Measurements from ENCODE around the gene CYCS. TPM values are rescaled to one million over a fixed set of nuclear protein-coding genes. Genes with fewer than 3 reads are reported as not detected.

The CYCS gene
- 48.8 and 51.3 TPM in 2 replicates for total RNA-seq
- total RNA-seq (2013), result 73.8 TPM
- polyA plus RNA-seq, result 46.7 and 67.5 TPM in 2 replicates
- polyA minus RNA-seq, result 34.2 and 53.8 TPM in 2 replicates

DNA sequence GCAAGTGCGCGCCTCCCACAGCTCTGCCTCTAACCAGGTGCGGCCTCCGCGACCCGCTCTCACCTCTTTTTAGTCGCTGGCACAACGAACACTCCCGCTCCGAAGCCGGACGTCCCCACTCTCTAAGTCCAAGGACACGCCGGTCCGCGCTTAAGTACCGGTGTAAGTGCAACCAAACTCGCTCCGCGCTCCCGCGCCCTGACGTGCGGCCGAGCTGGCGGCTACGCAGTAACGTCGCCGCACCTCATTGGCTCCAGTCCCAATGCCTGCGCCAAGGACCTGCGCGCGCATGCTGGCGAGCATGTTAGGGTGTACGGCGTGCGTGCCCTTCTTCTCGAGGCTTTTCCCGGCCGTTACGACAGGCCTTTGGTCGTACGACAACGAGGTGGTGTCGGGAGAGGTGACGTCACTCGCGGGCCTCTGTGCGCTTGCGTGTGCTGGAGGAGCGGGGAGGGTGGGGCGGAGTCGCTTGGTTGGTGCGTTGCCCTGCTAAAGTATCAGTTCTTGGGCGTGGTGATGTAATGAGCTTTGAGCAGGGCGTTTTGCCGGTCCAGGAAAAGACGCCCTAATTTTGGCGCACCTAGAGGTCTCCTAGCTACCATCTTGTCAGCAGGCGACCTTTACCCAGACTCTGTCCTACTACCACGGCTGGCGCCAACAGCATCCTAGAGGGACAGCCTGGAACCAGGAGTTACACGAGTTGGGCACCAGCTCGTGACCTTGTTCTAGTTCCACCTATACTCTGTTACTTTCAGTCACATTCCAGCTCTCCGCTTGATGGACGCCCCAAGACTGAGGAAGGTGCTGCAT lies at the start of gene CYCS:
Gene CYCS, minus strand, starts transcription at position 124 of the 810 bp plus-strand sequence. CDS start 1,141 bp downstream, outside the sequence.
- intact Hi-C loops (cut with micrococcal nuclease), result loop anchor here (1.0 to 10.0 kb wide), 8 partner anchors 8 to 1594 kb away; partner anchors contain the start of genes OSBPL3 and TRA2A
- peak within 1 kb of the TSS; percentile 57 to 94 (median 86) for H3K4me3 ChIP-seq (ENCODE audit: control extremely low read depth in 1 of 5, extremely low read depth in 1 of 5, insufficient read depth in 1 of 5, low read depth in 2 of 5, low read length in 4 of 5)

More for the DNA sequence above, at the start of gene CYCS:
- Histone ChIP-seq H3K79me2 (ENCODE audit: control insufficient read depth, insufficient read depth, low read length) (peaks cover 11% of the 10 kb centered on the region), H3K4me2 (replicated peaks; ENCODE audit: low read depth, low read length, poor library complexity, severe bottlenecking) (peak within 1 kb of the TSS; percentile 95), H3K4me1 (ENCODE audit: control insufficient read depth in 2 of 2, insufficient read depth in 2 of 2, low read length in 2 of 2) (peaks cover 13 to 15% of the 10 kb centered on the region in 2 donors), H2AFZ (ENCODE audit: insufficient read depth, low read depth, low read length, poor library complexity, severe bottlenecking) (peak within 1 kb of the TSS; percentile 90), H3K27me3 (replicated peaks in 1 of 4; ENCODE audit: control extremely low read depth in 1 of 4, control insufficient read depth in 3 of 4, insufficient read depth in 4 of 4, low read length in 3 of 4) (no peaks in the 10 kb centered on the region), H3K27ac (ENCODE audit: low read length in 2 of 2) (peak within 1 kb of the TSS; percentile 96 to 99), H3K9me3 (ENCODE audit: control extremely low read depth in 1 of 3, control insufficient read depth in 2 of 3, insufficient read depth in 1 of 3, low read length in 2 of 3) (no peaks in the 10 kb centered on the region), H3K36me3 (replicated peaks in 1 of 2; ENCODE audit: control extremely low read depth in 1 of 2, control insufficient read depth in 1 of 2, extremely low read depth in 1 of 2, insufficient read depth in 2 of 2, low read length in 1 of 2) (peaks cover 0 to 29% of the 10 kb centered on the region in 2 experiments), H3K9ac (ENCODE audit: low read length) (peak within 1 kb of the TSS; percentile 98), H4K20me1 (ENCODE audit: control insufficient read depth, insufficient read depth, low read length, poor library complexity, severe bottlenecking) (peaks cover 7% of the 10 kb centered on the region)
- H3K4me1 Mint-ChIP-seq, result peaks cover 27% of the 10 kb centered on the region
- POLR2A ChIA-PET, result interaction anchor here (0.5 to 2.3 kb wide), 10 partner anchors 9 to 1847 kb away, joined by 3 to 16 read pairs (median 6); a partner anchor contains a TSS
- CTCF ChIA-PET, result interaction anchor here (0.9 to 9.1 kb wide), 11 partner anchors 14 to 506 kb away, joined by 3 to 65 read pairs (median 3); a partner anchor contains a TSS
- under 1% methylated on average over 63 of the region's 67 CpGs for WGBS (ENCODE audit: insufficient coverage)
- DNase-seq, result peak; percentile 100
- no peaks in the 10 kb centered on the region for H3K27me3 Mint-ChIP-seq
- ATAC-seq (ENCODE audit: low read depth), result peak; percentile 91
- peak within 1 kb of the TSS; percentile 100 for H3K4me3 Mint-ChIP-seq
- peak within 1 kb of the TSS; percentile 99 for H3K27ac Mint-ChIP-seq
- no peaks in the 10 kb centered on the region for H3K9me3 Mint-ChIP-seq (ENCODE audit: insufficient read depth)
- TF ChIP-seq CTCF (IDR thresholded peaks at IDR 0.05) (no peak), EZH2 (IDR thresholded peaks at IDR 0.05; ENCODE audit: borderline replicate concordance, insufficient read depth, low read depth, low read length, poor library complexity, severe bottlenecking) (no peak)
